ENCODE measurements around the gene PARL.
A peak's percentile ranks its signal among the peaks of the same experiment; 100 is the strongest.

PARL gene

GRCh38 chr3:183884427-183885296, at the start of gene PARL:
Gene PARL, minus strand, starts transcription at chr3:183884880. Its CDS starts 34 bp downstream, at chr3:183884846.
- DNase-seq (ENCODE audit: low read depth, low spot score): peak; percentile 99

GRCh38 chr3:183933160-183933559, 48.5 kb upstream of the PARL start:
- no peak for DNase-seq (ENCODE audit: low read depth, low spot score)

GRCh38 chr3:183931881-183932280, 47.2 kb upstream of the PARL start:
- no peak for DNase-seq (ENCODE audit: low read depth, low spot score)

GRCh38 chr3:183930086-183930485, 45.4 kb upstream of the PARL start:
- DNase-seq (ENCODE audit: low read depth, low spot score): no peak

- DNase-seq (ENCODE audit: low read depth, low spot score): no peak
Observed at GRCh38 chr3:183927059-183927458, 42.4 kb upstream of the PARL start.

- no peak for DNase-seq (ENCODE audit: low read depth, low spot score)
Observed at GRCh38 chr3:183924956-183925355, 40.3 kb upstream of the PARL start.

- no peak for DNase-seq (ENCODE audit: low read depth, low spot score)
Observed at GRCh38 chr3:183924543-183924942, 39.9 kb upstream of the PARL start.

- no peak for DNase-seq (ENCODE audit: low read depth, low spot score)
Observed at GRCh38 chr3:183922421-183922820, 37.7 kb upstream of the PARL start.

GRCh38 chr3:183921096-183921495, 36.4 kb upstream of the PARL start:
- no peak for DNase-seq (ENCODE audit: low read depth, low spot score)

GRCh38 chr3:183920416-183920815, 35.7 kb upstream of the PARL start:
- DNase-seq (ENCODE audit: low read depth, low spot score): no peak

- DNase-seq (ENCODE audit: low read depth, low spot score): no peak
Observed at GRCh38 chr3:183918178-183918577, 33.5 kb upstream of the PARL start.

GRCh38 chr3:183917776-183918175, 33.1 kb upstream of the PARL start:
- DNase-seq (ENCODE audit: low read depth, low spot score): no peak

- no peak for DNase-seq (ENCODE audit: low read depth, low spot score)
Observed at GRCh38 chr3:183914856-183915255, 30.2 kb upstream of the PARL start.

GRCh38 chr3:183913580-183913920, 28.9 kb upstream of the PARL start:
- DNase-seq (ENCODE audit: low read depth, low spot score): no peak

GRCh38 chr3:183912895-183913579, 28.4 kb upstream of the PARL start:
- DNase-seq (ENCODE audit: low read depth, low spot score): no peak

GRCh38 chr3:183911763-183912506, 27.3 kb upstream of the PARL start:
- no peak for DNase-seq (ENCODE audit: low read depth, low spot score)

- no peak for DNase-seq (ENCODE audit: low read depth, low spot score)
Observed at GRCh38 chr3:183911087-183911486, 26.4 kb upstream of the PARL start.

- DNase-seq (ENCODE audit: low read depth, low spot score): no peak
Observed at GRCh38 chr3:183909030-183909600, 24.4 kb upstream of the PARL start.

GRCh38 chr3:183907911-183908331, 23.2 kb upstream of the PARL start:
- no peak for DNase-seq (ENCODE audit: low read depth, low spot score)

- no peak for DNase-seq (ENCODE audit: low read depth, low spot score)
Observed at GRCh38 chr3:183907176-183907575, 22.5 kb upstream of the PARL start.

- no peak for DNase-seq (ENCODE audit: low read depth, low spot score)
Observed at GRCh38 chr3:183906234-183906921, 21.7 kb upstream of the PARL start.

All from ELF-1 (cell line).